Measurements from ENCODE around the gene CHST6.

Gene CHST6

GRCh38 chr16:75497558-75497957 lies 2.3 kb upstream of the CHST6 start:
- H3K27ac ChIP-seq = no peak overlapping the region
- no peak overlapping the region for H3K9ac ChIP-seq
- no peaks in the 10 kb centered on the region for H3K36me3 ChIP-seq (ENCODE audit: control insufficient read depth, insufficient read depth, low read length)
- TF ChIP-seq CTCF (IDR thresholded peaks at IDR 0.05) = no peak
- peaks cover 4% of the 10 kb centered on the region for H3K4me1 ChIP-seq
- H3K4me3 ChIP-seq (ENCODE audit: low read depth, low read length) = no peak overlapping the region
- no peaks in the 10 kb centered on the region for H3K27me3 ChIP-seq (ENCODE audit: control insufficient read depth, insufficient read depth, low read length)
- H3K79me2 ChIP-seq = no peaks in the 10 kb centered on the region
- peak overlapping the region; percentile 34 for H2AFZ ChIP-seq
- H3K9me3 ChIP-seq (ENCODE audit: control insufficient read depth, low read length) = no peaks in the 10 kb centered on the region
- H3K4me2 ChIP-seq (ENCODE audit: low read length) = no peak overlapping the region

- Histone ChIP-seq H3K27ac (no peak overlapping the region), H2AFZ (peak overlapping the region; percentile 79), H3K4me1 (peaks cover 11% of the 10 kb centered on the region), H3K27me3 (ENCODE audit: control insufficient read depth, insufficient read depth, low read length) (no peaks in the 10 kb centered on the region), H3K36me3 (ENCODE audit: control insufficient read depth, insufficient read depth, low read length) (no peaks in the 10 kb centered on the region), H3K79me2 (no peaks in the 10 kb centered on the region), H3K4me2 (ENCODE audit: low read length) (peak overlapping the region; percentile 49), H3K9me3 (ENCODE audit: control insufficient read depth, low read length) (no peaks in the 10 kb centered on the region), H3K9ac (no peak overlapping the region), H3K4me3 (ENCODE audit: low read depth, low read length) (no peak overlapping the region)
- TF ChIP-seq CTCF (IDR thresholded peaks at IDR 0.05) = no peak
Observed at GRCh38 chr16:75494661-75495075, 573 bp downstream of the CHST6 start.

- H3K9me3 ChIP-seq (ENCODE audit: control insufficient read depth, low read length) = no peaks in the 10 kb centered on the region
- no peak for TF ChIP-seq CTCF (IDR thresholded peaks at IDR 0.05)
- no peak overlapping the region for H3K4me2 ChIP-seq (ENCODE audit: low read length)
- no peak overlapping the region for H2AFZ ChIP-seq
- H3K4me3 ChIP-seq (ENCODE audit: low read depth, low read length) = no peak overlapping the region
- no peaks in the 10 kb centered on the region for H3K79me2 ChIP-seq
- no peak overlapping the region for H3K27ac ChIP-seq
- H3K4me1 ChIP-seq = peaks cover 11% of the 10 kb centered on the region
- H3K9ac ChIP-seq = no peak overlapping the region
- no peaks in the 10 kb centered on the region for H3K27me3 ChIP-seq (ENCODE audit: control insufficient read depth, insufficient read depth, low read length)
- no peaks in the 10 kb centered on the region for H3K36me3 ChIP-seq (ENCODE audit: control insufficient read depth, insufficient read depth, low read length)
Observed at GRCh38 chr16:75494184-75494583, 1.1 kb downstream of the CHST6 start.

- Histone ChIP-seq H2AFZ (peak overlapping the region; percentile 0), H3K4me3 (ENCODE audit: low read depth, low read length) (no peak overlapping the region), H3K79me2 (no peaks in the 10 kb centered on the region), H3K27ac (no peak overlapping the region), H3K9ac (no peak overlapping the region), H3K36me3 (ENCODE audit: control insufficient read depth, insufficient read depth, low read length) (no peaks in the 10 kb centered on the region), H3K4me1 (peaks cover 11% of the 10 kb centered on the region), H3K9me3 (ENCODE audit: control insufficient read depth, low read length) (no peaks in the 10 kb centered on the region), H3K27me3 (ENCODE audit: control insufficient read depth, insufficient read depth, low read length) (no peaks in the 10 kb centered on the region), H3K4me2 (ENCODE audit: low read length) (no peak overlapping the region)
- TF ChIP-seq CTCF (IDR thresholded peaks at IDR 0.05) = peak; percentile 35
Observed at GRCh38 chr16:75491876-75492275, 3.4 kb downstream of the CHST6 start.

- Histone ChIP-seq H3K4me2 (ENCODE audit: low read length) (no peak overlapping the region), H3K4me3 (ENCODE audit: low read depth, low read length) (no peak overlapping the region), H3K9me3 (ENCODE audit: control insufficient read depth, low read length) (no peaks in the 10 kb centered on the region), H3K4me1 (peaks cover 21% of the 10 kb centered on the region), H3K79me2 (no peaks in the 10 kb centered on the region), H3K27me3 (ENCODE audit: control insufficient read depth, insufficient read depth, low read length) (peaks cover 3% of the 10 kb centered on the region), H2AFZ (no peak overlapping the region), H3K36me3 (ENCODE audit: control insufficient read depth, insufficient read depth, low read length) (no peaks in the 10 kb centered on the region), H3K9ac (no peak overlapping the region), H3K27ac (no peak overlapping the region)
- no peak for TF ChIP-seq CTCF (IDR thresholded peaks at IDR 0.05)
Observed at GRCh38 chr16:75488322-75488721, 6.9 kb downstream of the CHST6 start.
